HG02623 (cell line): ENCODE measurements around the gene EPHA3.

Experiments
- ATAC-seq: cut with Tn5 transposase; IDR thresholded peaks from one replicate; pipeline ENCODE4 v1.9.1; 2021; ENCODE audit warnings: moderate library complexity; ENCODE audit not compliant: unreplicated experiment

The EPHA3 gene

DNA sequence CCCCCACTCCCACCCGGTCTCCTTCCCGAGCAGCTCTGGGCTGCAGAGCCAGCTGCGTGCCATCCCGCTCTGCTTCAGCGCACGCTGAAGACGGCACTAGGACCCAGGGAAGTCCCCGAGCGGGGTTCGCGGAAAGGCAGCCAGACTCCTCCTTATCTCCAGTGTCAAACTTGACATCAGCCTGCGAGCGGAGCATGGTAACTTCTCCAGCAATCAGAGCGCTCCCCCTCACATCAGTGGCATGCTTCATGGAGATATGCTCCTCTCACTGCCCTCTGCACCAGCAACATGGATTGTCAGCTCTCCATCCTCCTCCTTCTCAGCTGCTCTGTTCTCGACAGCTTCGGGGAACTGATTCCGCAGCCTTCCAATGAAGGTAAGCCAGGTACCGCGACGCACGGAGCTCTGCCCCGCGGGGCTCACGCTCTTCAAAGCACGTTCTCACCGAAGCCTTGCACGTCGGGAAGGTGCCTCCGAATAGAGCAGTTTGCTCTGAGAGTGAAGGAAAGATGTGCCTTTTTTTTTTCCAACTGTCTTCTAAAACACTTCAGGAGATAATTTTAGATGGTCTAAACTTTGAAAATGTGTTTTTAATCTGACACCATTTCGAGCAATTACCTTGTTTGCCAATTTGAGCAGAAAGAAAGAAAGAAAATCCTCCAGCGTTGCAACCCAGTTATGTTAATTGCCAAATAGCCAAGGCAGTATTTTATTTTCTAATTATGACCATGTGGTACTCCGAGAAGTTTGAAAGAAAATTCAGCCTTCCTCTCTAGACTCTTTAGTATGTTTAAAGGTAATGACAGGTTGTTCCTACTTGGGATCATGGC is at the start of gene EPHA3:
EPHA3 (plus strand) TSS at position 161 of the 830 bp plus-strand sequence; CDS start at position 289, 128 bp downstream.
- peak; percentile 99 for ATAC-seq

DNA sequence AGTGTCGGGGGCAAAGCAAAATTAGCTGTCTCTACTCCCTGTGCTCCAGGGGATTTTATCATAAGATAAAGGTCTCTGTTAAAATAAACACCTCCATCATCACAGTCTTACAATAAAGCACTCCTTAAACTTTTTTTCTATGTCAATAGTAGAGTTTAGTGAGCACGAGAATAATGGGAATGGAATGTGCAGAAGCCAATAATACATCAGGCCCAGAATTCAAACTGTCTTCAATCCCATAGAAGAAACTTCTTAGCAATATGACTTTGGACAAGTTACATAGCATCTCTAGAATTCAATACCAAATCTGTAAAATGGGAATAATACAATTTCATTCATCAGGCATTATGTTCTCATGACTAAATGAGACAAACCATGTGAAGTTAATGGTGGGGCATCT is 49.0 kb upstream of the EPHA3 start:
- ATAC-seq: no peak

DNA sequence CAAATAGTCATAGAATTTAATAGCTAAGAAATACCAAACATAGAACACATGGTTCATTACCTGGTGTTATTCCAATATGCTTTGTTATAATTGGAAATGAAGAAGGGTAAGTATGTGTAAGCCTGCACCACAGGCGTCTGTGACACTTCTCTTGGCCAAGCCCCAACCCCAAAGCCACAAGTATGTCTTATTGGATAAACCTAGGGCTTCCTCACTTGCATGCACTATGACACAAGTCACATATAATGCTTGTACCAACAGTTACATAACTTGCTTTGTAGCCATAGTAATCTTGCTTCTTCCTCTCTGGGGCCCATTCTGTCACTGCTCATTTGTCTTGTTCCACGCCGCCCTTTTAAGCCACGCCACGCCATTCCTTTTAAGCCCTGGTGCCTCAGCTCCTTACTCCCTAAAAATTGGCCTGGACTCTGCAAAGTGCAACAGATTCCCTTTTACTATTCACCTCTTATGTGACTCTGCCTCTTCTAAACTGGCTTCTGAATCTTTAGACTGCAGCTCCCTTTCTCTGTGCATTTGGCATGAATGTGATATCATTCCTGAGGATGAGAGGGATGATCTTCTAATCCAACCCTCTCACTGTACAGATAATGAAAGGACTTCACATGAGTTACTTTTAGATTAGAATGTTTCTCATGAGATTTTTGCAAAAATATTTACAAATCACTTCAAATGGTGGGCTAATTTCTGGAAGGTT is 48.1 kb upstream of the EPHA3 start:
- ATAC-seq: no peak

GRCh38 chr3:89061259-89061658 is 46.2 kb upstream of the EPHA3 start:
- no peak for ATAC-seq

GRCh38 chr3:89067736-89068135 is 39.7 kb upstream of the EPHA3 start:
- ATAC-seq: no peak

DNA sequence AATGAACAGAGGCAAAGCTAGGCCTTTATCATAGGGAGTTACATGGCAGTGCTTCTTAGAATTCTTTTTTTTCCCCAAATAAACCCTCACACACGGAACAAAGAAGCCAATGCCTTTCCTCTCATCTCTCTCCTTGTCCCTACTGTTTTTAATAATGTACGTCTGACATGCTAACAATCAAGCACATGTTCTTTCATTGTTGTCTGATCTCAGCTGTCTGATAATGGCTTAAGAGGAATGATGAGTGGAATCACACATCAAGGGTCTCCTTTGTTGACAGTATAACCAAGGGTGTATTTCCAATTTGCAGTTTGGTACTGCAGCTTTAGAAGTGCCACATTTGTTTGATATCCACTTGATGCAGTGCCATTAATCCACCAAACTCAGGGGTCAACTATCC is 34.8 kb upstream of the EPHA3 start:
- ATAC-seq: no peak

GRCh38 chr3:89079944-89080343 is 27.5 kb upstream of the EPHA3 start:
- no peak for ATAC-seq

- ATAC-seq: no peak
Measured at GRCh38 chr3:89087851-89088250, 19.6 kb upstream of the EPHA3 start.

DNA sequence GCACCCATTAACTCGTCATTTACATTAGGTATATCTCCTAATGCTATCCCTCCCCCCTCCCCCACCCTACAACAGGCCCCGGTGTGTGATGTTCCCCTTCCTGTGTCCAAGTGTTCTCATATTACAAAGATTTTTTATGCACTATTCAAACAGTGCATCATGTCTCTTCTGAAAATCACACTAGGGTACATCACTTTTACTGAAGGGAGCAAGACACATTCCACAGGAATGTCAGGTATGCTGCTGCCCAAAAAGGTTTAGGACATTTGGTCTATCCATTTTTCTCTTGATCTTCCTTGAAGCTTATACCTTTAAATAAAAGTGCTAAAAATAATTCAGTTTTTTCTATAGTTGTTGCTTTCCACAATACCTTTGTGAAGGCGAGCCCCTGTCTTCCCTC is 9.2 kb upstream of the EPHA3 start:
- ATAC-seq: no peak

- ATAC-seq: peak; percentile 99
Measured at GRCh38 chr3:89098964-89099585, 8.3 kb upstream of the EPHA3 start.

- no peak for ATAC-seq
Measured at GRCh38 chr3:89101251-89101650, 6.2 kb upstream of the EPHA3 start.

DNA sequence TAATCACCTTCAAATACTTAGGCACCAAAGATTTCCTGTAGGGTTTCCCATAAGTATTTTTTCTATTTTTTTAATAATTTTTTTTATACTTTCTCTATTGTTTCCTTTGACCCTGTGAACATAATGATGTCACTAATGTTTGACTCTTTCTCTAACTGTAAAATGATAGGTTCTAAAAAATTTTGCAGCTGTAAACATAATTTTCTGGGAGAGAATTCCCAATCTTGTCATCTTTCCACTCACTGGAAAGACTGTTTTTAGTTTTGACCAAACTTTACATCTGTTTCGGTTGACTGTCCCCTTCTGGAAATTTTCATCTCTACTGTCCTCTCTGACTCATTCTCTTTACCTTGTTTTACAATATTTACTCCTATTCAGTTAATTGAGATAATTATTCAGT is 5.5 kb upstream of the EPHA3 start:
- ATAC-seq: no peak

GRCh38 chr3:89104499-89104898 is 2.9 kb upstream of the EPHA3 start:
- ATAC-seq: no peak

- no peak for ATAC-seq
Measured at GRCh38 chr3:89105503-89105902, 1.9 kb upstream of the EPHA3 start.

GRCh38 chr3:89108291-89108550 is 800 bp downstream of the EPHA3 start:
- no peak for ATAC-seq

DNA sequence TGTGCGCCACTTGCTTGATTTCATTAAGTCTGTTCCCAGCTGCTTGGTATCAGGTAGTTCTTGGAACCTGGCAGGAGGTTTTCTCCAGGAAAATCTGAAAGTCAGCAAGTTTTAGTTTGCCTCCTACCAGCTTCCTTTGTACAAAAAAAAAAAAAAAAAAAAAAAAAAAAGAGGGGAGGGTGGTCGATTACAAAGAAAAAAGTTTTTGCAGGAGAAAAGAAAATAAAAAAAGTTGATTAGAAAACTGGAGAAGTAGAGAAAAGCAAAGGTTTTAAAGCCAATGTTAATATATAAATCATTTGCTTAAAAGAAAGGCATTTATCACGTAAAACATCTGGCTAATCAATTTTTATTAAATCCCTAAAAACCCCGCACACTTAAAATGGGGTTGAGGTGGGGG is 5.9 kb downstream of the EPHA3 start:
- no peak for ATAC-seq

DNA sequence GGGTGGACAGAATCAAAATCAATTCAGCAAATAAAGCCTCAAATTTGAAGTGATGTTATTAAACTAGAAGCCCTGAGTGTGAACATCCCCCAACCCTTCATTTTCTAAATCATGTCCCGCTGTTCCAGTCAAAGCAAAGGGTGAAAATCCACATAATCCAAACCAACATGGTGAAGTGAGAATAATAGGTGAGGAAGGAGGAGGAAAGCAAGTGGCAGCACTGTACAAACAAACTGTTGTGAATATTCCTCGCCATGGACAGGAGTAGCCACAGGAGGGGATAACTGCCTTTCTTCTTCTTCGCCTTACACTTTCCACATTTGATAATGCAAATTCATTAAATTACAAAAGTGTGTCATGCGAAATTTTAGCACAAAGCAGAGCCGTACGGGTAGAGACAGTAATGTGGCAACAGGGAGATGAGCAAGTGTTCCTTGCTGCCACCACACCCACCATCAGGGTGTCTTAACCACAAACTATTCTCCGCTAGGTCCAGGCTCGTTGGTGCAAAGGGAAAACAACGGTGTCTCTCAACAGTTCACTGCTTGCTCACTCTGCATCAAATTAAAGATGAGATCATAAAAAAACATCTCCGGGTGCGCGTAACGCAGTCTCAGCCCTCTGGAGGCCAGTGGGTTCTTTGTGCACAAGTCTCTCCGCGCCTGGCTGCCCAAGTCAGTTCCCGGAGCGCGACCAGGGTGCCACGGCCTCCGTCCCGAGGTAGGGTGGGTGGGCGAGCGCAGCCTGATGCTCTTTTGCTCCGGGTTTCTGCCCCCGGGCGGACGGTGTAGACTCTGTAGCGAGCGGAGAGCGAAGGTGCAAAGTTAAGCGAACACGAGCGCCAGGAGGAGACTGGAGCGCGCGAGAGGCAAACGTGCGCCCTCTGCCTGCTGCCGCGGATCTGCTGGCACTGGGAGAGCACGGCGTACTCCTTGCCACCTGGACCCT is 6.7 kb downstream of the EPHA3 start:
- ATAC-seq: peak; percentile 91

DNA sequence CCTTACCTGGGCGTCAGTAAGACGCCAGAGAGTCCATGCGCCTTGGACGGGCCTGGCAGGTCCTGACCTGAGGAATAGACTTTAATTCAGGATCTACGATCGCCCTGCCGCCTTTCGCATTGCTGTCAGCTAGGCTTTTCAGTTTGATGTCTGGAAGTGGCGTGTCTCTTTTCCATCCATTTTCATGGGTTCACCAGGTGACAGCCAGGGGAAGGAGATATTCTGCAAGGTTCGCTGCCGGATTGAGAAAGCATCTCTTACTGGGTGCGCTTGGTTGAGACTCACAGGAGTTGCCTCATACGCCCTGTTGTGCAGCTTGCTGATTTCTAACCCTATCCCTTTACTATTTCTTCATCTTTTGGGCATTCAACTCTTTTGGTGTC is 7.4 kb downstream of the EPHA3 start:
- no peak for ATAC-seq

- no peak for ATAC-seq
Measured at GRCh38 chr3:89116476-89116875, 9.1 kb downstream of the EPHA3 start.

- ATAC-seq: no peak
Measured at GRCh38 chr3:89138048-89138447, 30.6 kb downstream of the EPHA3 start.

DNA sequence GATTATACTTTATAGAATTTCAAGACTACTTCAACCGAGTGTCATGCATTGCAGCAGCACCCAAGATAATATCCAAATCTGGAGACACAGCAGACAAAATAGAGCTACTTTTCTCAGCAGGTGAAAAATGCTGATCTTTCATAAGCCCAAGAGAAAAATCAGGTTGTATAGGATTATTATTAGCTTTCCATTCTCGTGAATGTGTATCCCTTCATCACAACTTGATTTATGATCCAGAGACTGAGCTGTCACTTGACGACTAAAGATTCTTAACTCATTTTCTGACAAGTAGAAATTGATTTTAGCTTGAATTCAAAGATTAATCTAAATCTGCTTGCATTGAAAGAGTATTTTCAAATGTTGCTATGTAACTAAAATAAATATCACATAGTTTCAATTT is 32.4 kb downstream of the EPHA3 start:
- ATAC-seq: no peak
